SK-N-SH (cell line): ENCODE data around the gene CEP131.

Experiments used
- CTCF ChIP-seq: fragments of 200-600 bp; sonication (generic); IDR thresholded peaks from 2 replicates; pipeline ENCODE4 v1.6.1; 2017; ENCODE audit warnings: antibody characterized with exemption, mild to moderate bottlenecking, moderate library complexity
- GABPA ChIP-seq: IDR thresholded peaks from 2 replicates; pipeline ENCODE4 v1.4.0; 2012; ENCODE audit warnings: low read depth, mild to moderate bottlenecking
- JUND ChIP-seq: IDR thresholded peaks from 2 replicates; pipeline ENCODE4 v1.4.0; 2012

- TF ChIP-seq CTCF (no peak), GABPA (no peak), JUND (no peak)
Observed at GRCh38 chr17:81167638-81168037, 55.1 kb downstream of the CEP131 start.
